Measurements from ENCODE around the gene MRGPRD.

DNA sequence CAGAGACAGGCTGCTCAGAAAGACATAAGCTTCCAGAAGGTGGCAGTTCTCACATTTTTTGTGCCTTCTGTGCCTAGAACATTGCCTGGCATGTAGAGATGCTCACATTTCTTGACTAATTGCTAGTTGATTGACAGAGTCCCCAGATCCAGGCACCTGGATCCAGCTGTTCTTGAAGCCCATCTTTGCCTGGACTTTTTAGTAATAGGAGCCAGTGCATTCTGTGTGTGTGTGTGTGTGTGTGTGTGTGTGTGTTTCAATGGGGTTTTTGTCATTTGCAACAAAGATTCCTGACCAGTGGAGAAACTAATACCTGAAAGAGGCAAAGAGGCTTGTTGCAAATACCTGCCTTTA, 17.2 kb upstream of the MRGPRD start:
- TF ChIP-seq, protein P1, sequence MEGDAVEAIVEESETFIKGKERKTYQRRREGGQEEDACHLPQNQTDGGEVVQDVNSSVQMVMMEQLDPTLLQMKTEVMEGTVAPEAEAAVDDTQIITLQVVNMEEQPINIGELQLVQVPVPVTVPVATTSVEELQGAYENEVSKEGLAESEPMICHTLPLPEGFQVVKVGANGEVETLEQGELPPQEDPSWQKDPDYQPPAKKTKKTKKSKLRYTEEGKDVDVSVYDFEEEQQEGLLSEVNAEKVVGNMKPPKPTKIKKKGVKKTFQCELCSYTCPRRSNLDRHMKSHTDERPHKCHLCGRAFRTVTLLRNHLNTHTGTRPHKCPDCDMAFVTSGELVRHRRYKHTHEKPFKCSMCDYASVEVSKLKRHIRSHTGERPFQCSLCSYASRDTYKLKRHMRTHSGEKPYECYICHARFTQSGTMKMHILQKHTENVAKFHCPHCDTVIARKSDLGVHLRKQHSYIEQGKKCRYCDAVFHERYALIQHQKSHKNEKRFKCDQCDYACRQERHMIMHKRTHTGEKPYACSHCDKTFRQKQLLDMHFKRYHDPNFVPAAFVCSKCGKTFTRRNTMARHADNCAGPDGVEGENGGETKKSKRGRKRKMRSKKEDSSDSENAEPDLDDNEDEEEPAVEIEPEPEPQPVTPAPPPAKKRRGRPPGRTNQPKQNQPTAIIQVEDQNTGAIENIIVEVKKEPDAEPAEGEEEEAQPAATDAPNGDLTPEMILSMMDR (conservative IDR thresholded peaks at IDR 0.05; ENCODE audit: low read length): no peak
- TF ChIP-seq EZH2phosphoT487 (IDR thresholded peaks at IDR 0.05; ENCODE audit: borderline replicate concordance, low read depth, low read length): no peak
